ENCODE results near the gene ZNF33A.
"Not testable (repeated sequence)": the region's sequence is repeated elsewhere in the genome, so short reads cannot be mapped to it uniquely, and the experiment has no call there.

ZNF33A gene

GRCh38 chr10:38010119-38010903, at the start of gene ZNF33A:
Gene ZNF33A, plus strand, starts transcription at chr10:38010675. Its CDS starts 1,667 bp downstream, at chr10:38012342.
- DNase-seq: peak; percentile 91

- DNase-seq: no peak
These were observed 45.5 kb upstream of the ZNF33A start for GRCh38 chr10:37965006-37965405.

- no peak for DNase-seq
These were observed 38.1 kb upstream of the ZNF33A start for GRCh38 chr10:37972396-37972795.

GRCh38 chr10:37975401-37975991, 35.0 kb upstream of the ZNF33A start:
- DNase-seq: no peak

- DNase-seq: peak; percentile 97
These were observed 34.2 kb upstream of the ZNF33A start, which contains the start of gene ZNF25 for GRCh38 chr10:37976091-37976879. Gene ZNF25, minus strand, starts transcription at chr10:37976647. Its CDS starts 4,925 bp downstream, at chr10:37971722.

GRCh38 chr10:37976880-37977203, 33.6 kb upstream of the ZNF33A start:
- DNase-seq: no peak

- no peak for DNase-seq
These were observed 18.8 kb upstream of the ZNF33A start for GRCh38 chr10:37991655-37992054.

- DNase-seq: no peak
These were observed 18.4 kb upstream of the ZNF33A start for GRCh38 chr10:37992083-37992482.

- not testable (repeated sequence) for DNase-seq
These were observed 11.6 kb upstream of the ZNF33A start for GRCh38 chr10:37998920-37999319.

- DNase-seq: not testable (repeated sequence)
These were observed 10.0 kb upstream of the ZNF33A start for GRCh38 chr10:38000474-38000873.

GRCh38 chr10:38003026-38003425, 7.4 kb upstream of the ZNF33A start:
- no peak for DNase-seq

- no peak for DNase-seq
These were observed 6.9 kb upstream of the ZNF33A start for GRCh38 chr10:38003588-38003987.

- no peak for DNase-seq
These were observed 2.9 kb upstream of the ZNF33A start for GRCh38 chr10:38007551-38007950.

- no peak for DNase-seq
These were observed 2.5 kb upstream of the ZNF33A start for GRCh38 chr10:38007991-38008390.

- no peak for DNase-seq
These were observed 5.9 kb downstream of the ZNF33A start for GRCh38 chr10:38016354-38016753.

- not testable (repeated sequence) for DNase-seq
These were observed 8.6 kb downstream of the ZNF33A start for GRCh38 chr10:38019124-38019523.

GRCh38 chr10:38025283-38025682, 14.8 kb downstream of the ZNF33A start:
- DNase-seq: no peak

GRCh38 chr10:38027986-38028385, 17.5 kb downstream of the ZNF33A start:
- DNase-seq: no peak

GRCh38 chr10:38032886-38033285, 22.4 kb downstream of the ZNF33A start:
- DNase-seq: no peak

GRCh38 chr10:38038107-38038931, 27.8 kb downstream of the ZNF33A start:
- DNase-seq: no peak

- DNase-seq: no peak
These were observed 28.4 kb downstream of the ZNF33A start for GRCh38 chr10:38038932-38039245.

- DNase-seq: no peak
These were observed 33.0 kb downstream of the ZNF33A start for GRCh38 chr10:38043516-38043915.

- no peak for DNase-seq
These were observed 34.7 kb downstream of the ZNF33A start for GRCh38 chr10:38045129-38045528.
